HG02970 (cell line): Measurements from ENCODE around the gene TNFAIP3.
"Not testable (repeated sequence)": the region's sequence is repeated elsewhere in the genome, so short reads cannot be mapped to it uniquely, and the experiment has no call there.

Experiments used
- ATAC-seq: cut with Tn5 transposase; IDR thresholded peaks from one replicate; pipeline ENCODE4 v1.9.1; 2021; ENCODE audit warnings: mild to moderate bottlenecking, moderate library complexity, moderate number of reproducible peaks; ENCODE audit not compliant: unreplicated experiment, low FRiP score

The TNFAIP3 gene

DNA sequence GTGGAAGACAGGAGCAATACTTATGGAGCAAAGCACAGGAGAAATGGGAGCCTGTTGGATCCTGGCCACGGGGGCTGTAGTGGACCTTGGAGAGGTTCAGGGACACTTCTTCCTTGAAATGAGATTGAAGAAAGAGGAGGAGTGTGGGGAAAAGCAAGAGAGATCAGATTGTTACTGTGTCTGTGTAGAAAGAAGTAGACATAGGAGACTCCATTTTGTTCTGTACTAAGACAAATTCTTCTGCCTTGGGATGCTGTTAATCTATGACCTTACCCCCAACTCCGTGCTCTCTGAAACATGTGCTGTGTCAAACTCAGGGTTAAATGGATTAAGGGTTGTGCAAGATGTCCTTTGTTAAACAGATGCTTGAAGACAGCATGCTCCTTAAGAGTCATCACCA lies 22.7 kb upstream of the TNFAIP3 start:
- not testable (repeated sequence) for ATAC-seq

- ATAC-seq, result not testable (repeated sequence)
Observed at GRCh38 chr6:137844773-137845172, 22.3 kb upstream of the TNFAIP3 start.

DNA sequence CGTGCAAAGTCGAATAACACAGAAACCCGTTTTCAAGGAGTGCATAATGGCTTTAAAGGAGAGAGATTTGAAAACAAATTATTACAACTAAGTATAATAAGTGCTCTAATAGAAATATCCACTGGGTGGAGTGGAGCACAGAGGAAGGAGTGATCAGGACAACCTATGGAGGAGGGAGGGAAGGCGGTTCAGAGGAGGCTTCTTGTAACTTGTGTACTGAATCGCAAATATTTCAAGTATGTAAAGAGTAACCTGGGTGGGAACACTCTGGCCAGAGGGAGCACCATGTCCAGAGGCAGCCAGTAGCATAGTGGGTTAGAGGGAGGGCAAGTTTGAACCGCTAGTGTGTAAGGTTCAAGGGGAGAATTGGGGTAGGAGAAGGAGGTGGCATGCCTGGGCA lies 21.6 kb upstream of the TNFAIP3 start:
- no peak for ATAC-seq

DNA sequence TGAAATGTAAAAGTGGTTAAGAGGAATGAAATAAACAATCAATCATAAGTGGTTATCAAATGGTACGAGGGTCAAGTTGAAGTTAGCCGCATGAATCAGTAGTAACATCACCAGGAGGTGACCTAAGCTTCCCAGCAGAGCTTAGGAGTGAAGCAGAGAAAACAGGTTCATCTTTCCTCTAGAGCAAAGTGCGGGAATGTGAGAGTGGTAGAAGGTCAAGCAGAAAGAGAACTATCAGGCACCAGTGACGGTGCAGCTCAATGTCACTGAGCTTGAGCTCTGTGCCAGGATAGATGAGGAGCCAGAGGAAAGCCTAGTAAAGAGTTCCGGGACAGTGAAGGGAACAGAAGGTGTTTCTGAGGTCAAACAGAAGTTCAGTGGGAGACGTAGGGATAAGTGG lies 20.8 kb upstream of the TNFAIP3 start:
- ATAC-seq, result no peak

DNA sequence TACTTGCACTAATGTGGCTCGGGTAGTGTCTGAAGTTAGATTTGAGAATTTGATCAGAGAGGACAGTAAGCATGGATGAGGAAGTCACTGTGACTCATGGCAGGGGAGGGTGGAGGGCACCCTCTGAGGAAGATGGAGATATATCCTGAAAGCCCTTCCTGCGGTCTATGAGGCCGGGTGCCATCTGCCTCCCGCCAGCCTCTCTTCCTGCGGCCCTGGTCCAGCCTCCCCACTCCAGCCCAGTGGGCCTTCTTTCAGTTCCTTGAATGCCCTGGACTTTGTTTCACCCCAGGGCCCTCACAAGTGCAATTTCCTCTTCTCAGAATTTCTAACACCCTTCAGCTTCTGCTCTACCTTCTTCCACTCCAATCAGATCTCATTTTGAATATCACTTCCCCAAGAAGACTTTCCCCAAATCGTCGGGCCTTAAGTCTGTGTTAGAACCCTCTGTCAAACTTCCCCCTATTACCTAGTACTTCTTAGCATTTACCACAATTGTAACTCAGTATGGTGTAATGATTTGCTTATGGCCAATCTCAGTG lies 20.2 kb upstream of the TNFAIP3 start:
- ATAC-seq, result no peak

- ATAC-seq, result no peak
Observed at GRCh38 chr6:137847748-137848147, 19.3 kb upstream of the TNFAIP3 start.

DNA sequence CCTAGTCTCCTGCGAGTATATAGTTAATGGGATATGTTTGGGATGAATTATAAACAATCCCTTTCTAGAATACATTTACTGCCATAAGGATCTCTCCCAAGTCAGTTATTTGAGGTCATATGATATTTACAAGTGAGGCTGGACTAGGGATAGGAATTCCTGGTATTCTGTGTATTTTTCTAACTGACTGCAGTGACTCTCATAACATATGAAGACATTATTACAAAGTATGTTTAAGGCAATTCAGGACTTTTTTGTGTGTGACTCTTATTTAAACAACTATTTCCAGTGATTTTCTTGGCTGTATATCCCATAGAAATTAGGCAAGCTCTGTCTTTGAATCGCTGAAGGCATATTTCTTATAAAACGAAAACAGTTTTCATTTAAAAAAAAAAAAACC lies 18.4 kb upstream of the TNFAIP3 start:
- no peak for ATAC-seq

DNA sequence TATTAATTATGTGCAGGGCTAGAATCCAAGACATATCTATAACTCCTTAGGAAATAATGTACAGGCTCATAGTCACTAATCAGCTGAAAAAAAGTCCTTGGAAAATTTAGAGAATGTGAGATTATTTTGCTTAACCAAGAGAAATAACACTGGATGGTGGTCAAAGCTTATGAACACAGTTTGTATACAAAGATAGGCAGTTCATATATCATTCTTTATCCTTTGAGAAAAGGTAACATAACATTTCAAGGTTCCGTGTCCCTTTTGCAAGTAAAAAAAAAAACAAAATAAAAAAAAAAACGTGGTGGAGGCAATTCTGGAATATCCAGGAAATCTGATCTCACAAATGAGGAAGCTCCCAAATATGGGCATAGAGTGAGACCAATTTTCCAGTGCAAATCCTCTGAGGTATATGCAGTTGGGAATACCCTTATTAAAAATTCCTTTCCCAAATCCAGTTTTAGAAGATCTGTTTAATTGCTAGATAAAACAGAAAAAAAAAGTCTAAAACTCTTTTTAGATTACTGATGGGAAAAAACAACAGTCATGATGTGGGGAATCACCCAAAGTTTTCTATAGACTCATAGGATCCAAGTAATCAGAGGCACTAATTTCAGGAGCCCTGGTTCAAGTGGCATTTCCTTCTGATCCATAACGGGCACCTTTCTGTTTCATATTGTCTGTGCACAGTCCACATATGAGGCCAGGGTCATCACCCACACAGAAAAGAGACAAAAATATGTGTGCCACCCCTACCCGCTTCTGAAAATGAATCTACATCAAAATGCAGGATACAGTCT lies 17.7 kb upstream of the TNFAIP3 start:
- ATAC-seq, result no peak

- no peak for ATAC-seq
Observed at GRCh38 chr6:137849981-137850714, 16.9 kb upstream of the TNFAIP3 start.

DNA sequence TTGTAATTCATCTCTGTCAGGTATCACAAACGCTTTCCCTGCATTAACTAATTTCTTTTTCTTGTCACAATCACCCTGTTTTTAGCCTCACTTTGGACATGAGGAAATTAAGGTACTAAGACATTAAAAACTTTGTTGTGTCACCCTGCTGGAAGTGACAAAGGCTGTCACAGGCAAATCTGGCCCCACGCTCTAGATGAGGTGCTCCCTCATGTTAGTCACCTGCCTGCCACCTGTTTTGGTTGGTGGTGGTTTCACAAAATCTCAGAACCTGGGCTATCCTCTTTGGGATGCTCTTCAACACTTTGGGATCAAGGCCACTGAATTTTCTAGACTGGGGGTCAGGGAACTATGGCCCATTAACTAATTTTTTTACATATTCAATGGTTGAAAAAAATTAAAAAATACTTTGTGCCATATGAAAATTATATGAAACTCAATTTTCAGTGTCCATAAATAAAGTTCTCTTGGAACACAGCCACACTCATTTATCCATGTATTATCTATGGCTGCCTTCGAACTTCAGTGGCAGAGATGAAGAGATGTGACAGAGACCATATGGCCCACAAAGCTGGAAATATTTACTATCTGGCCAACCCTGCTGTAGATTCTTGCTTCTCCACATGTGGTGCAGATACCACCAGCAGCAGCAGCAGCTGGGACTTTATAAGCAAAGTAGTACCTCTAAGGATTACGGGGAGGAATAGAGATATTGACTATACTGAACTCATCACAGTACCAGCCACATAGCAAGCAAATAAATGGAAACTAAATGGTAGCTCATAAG lies 16.1 kb upstream of the TNFAIP3 start:
- no peak for ATAC-seq

DNA sequence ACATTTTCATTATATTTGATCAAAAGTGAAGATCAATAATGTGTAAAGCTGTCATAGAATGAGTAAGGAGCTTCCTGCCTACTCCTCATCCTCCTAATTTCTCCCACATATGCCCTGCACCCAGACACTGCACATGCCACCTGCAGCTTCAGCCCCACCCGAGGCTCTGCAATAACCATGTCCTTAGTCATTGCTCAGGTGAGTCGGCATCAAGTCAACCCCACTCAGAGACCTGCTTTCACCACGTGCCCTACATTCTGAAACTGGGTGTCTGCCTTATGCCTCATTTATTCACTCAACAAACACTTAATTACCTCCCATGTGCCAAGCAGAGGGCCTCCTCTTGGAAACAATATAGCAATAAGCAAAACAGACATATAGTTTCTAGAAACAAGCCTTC lies 15.4 kb upstream of the TNFAIP3 start:
- no peak for ATAC-seq

GRCh38 chr6:137852346-137852745 lies 14.7 kb upstream of the TNFAIP3 start:
- no peak for ATAC-seq

- ATAC-seq, result no peak
Observed at GRCh38 chr6:137852811-137853210, 14.2 kb upstream of the TNFAIP3 start.

GRCh38 chr6:137853569-137854213 lies 13.4 kb upstream of the TNFAIP3 start:
- no peak for ATAC-seq

- ATAC-seq, result no peak
Observed at GRCh38 chr6:137856138-137856898, 10.7 kb upstream of the TNFAIP3 start.

- ATAC-seq, result no peak
Observed at GRCh38 chr6:137859025-137859424, 8.0 kb upstream of the TNFAIP3 start.

DNA sequence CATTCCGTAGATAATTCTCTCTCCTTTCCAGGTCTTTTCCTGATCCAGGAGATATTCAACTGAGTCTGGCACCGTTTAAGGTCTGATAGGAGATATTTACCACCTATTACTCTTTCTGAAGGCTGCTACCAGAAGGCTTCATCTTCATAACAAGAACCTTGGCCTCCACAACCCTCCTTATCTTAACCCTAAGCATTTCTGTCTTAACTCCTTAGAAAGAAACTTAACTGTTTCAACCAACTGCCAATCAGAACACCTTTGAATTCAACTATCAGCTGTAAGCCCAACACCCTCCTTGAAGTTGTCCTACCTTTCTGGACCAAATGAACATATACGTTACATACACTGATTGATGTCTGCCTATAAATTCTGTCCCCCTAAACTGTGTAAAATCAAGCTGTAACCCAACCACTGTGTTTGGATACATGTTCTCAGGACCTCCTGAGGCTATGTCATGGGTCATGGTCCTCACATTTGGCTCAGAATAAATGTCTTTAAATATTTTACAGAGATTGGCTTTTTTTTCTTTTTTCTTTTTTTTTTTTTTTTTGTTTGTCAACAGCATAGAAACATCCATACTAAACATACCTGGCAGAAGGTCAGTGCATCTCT lies 6.6 kb upstream of the TNFAIP3 start:
- ATAC-seq, result no peak

DNA sequence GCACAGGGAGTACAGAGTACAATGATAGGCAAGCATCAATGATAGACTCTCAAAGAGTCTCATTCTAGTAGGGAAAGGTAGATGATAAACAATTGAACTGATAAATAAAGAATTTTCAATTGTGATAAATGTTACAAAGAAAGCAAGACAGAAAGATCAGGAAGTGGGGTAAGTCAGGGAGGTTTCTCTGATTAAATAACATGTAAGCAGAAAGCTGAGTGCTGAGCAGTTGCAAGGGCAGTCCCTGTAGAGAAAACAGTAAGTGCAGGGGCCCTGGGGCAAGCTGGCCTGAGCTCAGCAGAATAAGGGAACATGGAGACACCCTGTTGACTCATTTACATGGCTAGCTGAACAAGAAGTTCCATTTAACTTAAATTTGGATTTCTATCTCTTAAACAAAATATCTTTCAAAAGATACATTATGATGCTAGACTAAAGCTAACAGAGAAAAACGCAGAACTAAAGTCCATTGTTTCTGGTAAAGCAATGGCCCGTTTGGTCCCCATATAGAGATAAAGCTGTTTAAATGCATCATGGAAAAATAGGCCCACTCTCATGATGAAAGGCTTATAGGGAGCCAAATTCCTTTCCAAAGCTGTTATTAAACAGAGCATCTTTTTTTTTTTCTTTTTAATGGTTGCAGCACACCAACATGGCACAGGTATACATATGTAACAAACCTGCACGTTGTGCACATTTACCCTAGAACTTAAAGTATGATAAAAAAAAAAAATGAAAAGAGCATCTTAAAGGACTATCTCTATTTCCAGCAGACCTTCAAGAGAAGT lies 5.3 kb upstream of the TNFAIP3 start:
- no peak for ATAC-seq
